ENCODE results near the gene INTS6.

Gene INTS6

DNA sequence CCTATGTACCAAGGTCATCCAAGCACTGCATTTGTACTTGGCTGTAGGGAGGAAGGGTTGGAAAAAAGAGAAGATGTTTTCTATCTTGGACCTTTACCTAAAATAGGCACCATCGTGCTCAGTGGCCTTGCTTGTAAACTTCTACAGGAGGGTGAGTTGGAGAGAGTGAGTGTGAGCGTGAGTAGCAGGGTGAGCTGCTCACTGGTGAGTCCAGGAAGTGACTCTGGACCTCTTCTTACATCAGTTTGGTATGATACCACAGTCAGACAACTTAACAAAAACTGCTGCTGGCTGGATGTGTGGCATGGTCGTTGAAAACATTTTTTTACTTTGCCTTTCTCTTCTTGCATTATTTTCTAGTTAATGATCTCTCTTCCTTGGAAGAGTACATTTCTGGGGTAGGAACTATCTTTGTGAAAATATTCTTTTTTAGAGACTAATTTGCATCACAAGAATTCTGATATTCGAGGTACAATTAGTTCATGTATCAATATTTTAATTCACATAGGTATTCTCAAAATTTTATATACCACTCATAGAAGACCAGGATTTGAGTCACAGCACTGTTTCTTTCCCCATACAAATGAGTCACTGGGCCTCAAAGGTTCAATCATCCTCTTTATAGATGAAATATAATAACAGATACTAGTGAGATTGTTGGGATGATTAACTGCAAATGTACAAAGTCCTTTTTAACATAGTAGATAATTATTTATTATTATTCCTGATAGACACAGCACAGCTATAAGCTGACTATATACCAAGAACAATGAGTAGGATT is 112.7 kb downstream of the INTS6 start:
- Mint-ChIP-seq H3K4me3 (no peak overlapping the region), H3K4me1 (ENCODE audit: low read depth in 2 of 2) (no peaks in the 10 kb centered on the region), H3K27ac (no peak overlapping the region), H3K36me3 (ENCODE audit: insufficient read depth) (no peaks in the 10 kb centered on the region), H3K9me3 (no peaks in the 10 kb centered on the region), H3K27me3 (no peaks in the 10 kb centered on the region)
- ATAC-seq (replicated peaks) (no peak), DNase-seq (no peak)

DNA sequence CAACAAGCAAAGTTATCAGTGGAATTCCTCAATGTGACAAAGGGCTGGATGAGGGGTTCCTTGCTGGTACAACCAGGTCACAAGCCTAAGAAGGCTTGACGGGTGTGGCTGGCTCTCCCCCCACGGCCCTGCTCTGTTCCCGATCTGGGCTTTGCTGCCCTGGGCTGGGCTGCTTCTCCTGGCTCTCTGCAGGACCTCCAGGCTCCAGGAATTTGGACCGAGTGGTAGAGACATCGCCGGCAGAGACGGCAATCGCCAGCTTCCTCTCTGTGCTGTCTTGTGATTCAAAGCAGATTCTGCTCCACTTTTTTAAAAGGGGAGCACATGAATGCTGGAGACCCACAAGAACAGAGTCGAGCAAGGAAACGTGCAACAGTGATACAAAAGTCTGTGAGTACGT is 113.5 kb downstream of the INTS6 start, which contains the start of gene SERPINE3:
SERPINE3 (plus strand) TSS at position 338 of the 400 bp plus-strand sequence. CDS start 1,401 bp downstream, outside the sequence.
- Mint-ChIP-seq H3K27ac (no peak within 1 kb of the TSS), H3K27me3 (no peaks in the 10 kb centered on the region)

DNA sequence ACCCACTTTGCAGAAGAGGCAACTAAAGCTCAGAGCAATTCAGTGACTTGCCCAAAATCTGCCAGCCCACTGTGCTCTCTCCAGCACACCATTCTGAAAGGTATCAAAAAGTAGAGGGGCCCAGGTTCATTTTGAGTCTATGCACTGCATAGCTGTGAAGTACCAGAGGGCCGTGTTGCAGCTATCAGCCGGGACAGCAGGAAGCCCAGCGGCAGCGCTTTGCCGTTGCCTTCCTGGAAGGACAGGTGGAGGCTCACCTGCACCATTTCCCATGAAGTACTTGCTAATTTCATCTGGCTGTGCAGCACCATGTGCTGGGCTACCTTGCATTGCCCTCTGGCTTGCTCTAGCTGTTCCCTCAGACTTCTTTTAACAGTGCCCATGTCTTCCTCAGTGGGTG is 116.1 kb downstream of the INTS6 start:
- Mint-ChIP-seq H3K9me3 (no peaks in the 10 kb centered on the region), H3K27me3 (peaks cover 0 to 1% of the 10 kb centered on the region in 2 donors), H3K4me1 (ENCODE audit: low read depth in 2 of 2) (peaks cover 4 to 6% of the 10 kb centered on the region in 2 donors), H3K4me3 (no peak overlapping the region), H3K27ac (no peak overlapping the region), H3K36me3 (ENCODE audit: insufficient read depth) (no peaks in the 10 kb centered on the region)
- DNase-seq (no peak), ATAC-seq (replicated peaks) (no peak)

More for the DNA sequence above, 113.5 kb downstream of the INTS6 start, which contains the start of gene SERPINE3:
- no peak within 1 kb of the TSS for H3K4me3 Mint-ChIP-seq
- ATAC-seq (replicated peaks) (no peak), DNase-seq (no peak)
- no peaks in the 10 kb centered on the region for H3K9me3 Mint-ChIP-seq
- H3K4me1 Mint-ChIP-seq (ENCODE audit: low read depth in 2 of 2) = no peaks in the 10 kb centered on the region
- no peaks in the 10 kb centered on the region for H3K36me3 Mint-ChIP-seq (ENCODE audit: insufficient read depth)

DNA sequence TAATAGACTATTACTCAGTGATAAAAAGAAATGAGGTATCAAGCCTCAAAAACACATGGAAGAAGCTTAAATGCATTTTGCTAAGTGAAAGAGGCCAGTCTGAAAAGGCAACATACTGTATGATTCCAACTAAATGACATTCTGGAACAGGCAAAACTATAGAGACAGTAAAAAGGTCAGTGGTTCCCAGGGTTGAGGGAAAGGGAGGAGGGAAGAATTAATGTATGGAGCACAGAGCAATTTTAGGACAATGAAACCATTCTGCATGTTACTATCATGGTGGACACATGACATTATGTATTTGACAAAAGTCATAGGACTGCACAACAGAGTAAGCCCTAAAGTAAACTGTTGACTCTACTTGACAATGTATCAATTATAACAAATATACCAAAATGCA is 119.0 kb downstream of the INTS6 start:
- Mint-ChIP-seq H3K9me3 (no peaks in the 10 kb centered on the region), H3K36me3 (ENCODE audit: insufficient read depth) (no peaks in the 10 kb centered on the region), H3K4me3 (no peak overlapping the region), H3K27me3 (peaks cover 14 to 17% of the 10 kb centered on the region in 2 donors), H3K27ac (no peak overlapping the region), H3K4me1 (ENCODE audit: low read depth in 2 of 2) (peaks cover 6 to 11% of the 10 kb centered on the region in 2 donors)
- no peak for ATAC-seq (replicated peaks)
- no peak for DNase-seq

DNA sequence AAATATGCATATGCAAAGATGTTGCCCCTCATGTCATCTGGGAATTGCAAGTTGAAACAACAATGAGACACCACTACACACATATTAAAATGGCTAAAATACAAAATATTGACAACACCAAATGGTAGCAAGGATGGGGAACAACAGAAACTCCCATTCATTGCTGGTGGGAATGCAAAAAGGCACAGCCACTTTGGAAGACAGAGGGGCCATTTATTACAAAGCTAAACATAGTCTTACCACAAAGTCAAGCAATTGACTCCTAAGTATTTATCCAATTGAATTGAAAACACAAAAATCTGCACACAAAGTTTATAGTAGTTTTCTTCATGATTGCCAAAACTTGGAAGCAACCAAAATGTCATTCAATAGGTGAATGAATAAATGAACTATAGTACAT is 119.4 kb downstream of the INTS6 start:
- H3K36me3 Mint-ChIP-seq (ENCODE audit: insufficient read depth) = no peaks in the 10 kb centered on the region
- no peak for ATAC-seq (replicated peaks)
- H3K4me3 Mint-ChIP-seq = no peak overlapping the region
- H3K27ac Mint-ChIP-seq = no peak overlapping the region
- peaks cover 6 to 11% of the 10 kb centered on the region in 2 donors for H3K4me1 Mint-ChIP-seq (ENCODE audit: low read depth in 2 of 2)
- no peak for DNase-seq
- H3K9me3 Mint-ChIP-seq = no peaks in the 10 kb centered on the region
- H3K27me3 Mint-ChIP-seq = peaks cover 14 to 18% of the 10 kb centered on the region in 2 donors

DNA sequence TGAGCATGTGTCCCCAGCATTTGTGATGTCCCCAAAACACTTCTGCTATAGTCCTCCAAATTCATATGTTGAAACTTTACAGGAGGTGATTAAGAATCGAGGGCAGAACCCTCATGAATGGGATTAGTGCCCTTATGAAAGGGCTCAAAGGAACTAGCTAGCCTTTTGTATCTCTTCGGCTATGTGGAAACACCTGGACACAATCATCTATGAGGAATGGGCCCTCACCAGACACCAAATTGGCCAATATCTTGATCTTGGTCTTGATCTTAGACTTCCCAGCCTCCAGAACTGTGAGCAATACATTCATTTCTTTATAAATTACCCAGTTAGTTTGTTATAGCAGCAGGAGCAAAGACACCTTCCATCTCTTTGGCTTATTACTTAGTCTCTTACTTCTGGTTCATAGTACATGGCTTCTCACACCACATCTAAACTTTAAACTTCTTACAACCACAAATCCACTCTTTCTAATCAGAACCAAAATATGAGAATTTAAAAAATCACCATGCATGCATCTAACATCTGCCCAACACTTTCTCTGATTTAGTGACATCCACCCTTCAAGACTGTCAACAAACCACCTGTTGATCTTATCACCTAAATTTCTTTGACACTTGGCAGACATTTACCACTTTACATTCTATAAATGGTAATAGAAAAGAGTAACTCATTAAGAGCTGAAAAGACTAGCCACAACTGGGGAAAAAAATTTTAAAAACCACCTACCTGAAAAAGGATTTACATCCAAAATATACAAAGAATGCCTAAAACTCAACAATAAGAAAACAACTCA is 120.1 kb downstream of the INTS6 start:
- no peak overlapping the region for H3K27ac Mint-ChIP-seq
- peaks cover 14 to 18% of the 10 kb centered on the region in 2 donors for H3K27me3 Mint-ChIP-seq
- H3K4me1 Mint-ChIP-seq (ENCODE audit: low read depth in 2 of 2) = peaks cover 6 to 11% of the 10 kb centered on the region in 2 donors
- DNase-seq (no peak), ATAC-seq (replicated peaks) (no peak)
- H3K4me3 Mint-ChIP-seq = no peak overlapping the region
- H3K36me3 Mint-ChIP-seq (ENCODE audit: insufficient read depth) = no peaks in the 10 kb centered on the region
- no peaks in the 10 kb centered on the region for H3K9me3 Mint-ChIP-seq

DNA sequence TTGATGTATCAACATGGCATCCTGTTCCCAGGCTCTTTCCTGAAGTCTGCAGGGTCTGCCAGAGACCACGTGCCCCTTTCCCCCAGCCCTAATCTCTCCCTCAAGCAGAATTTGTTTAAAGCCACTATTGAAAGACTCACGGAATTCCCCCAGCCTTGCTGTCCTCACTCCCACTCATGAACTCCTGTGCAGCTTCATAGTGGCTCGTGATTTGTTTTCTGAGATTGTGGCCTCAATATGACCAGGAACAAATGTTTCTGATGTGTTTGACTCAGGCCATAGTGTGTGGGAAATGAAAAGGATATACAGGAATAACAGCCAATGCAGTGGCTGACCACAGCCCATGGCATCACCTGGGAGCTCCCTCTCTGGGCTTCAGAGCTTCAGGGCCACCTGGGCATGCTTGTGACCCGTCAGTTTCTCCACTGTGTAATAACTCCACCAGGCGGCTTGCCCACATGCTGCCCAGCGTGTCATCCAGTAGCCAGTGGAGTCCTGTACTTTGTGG is 121.4 kb downstream of the INTS6 start:
- no peak for ATAC-seq (replicated peaks)
- H3K27ac Mint-ChIP-seq = no peak overlapping the region
- H3K4me3 Mint-ChIP-seq = no peak overlapping the region

DNA sequence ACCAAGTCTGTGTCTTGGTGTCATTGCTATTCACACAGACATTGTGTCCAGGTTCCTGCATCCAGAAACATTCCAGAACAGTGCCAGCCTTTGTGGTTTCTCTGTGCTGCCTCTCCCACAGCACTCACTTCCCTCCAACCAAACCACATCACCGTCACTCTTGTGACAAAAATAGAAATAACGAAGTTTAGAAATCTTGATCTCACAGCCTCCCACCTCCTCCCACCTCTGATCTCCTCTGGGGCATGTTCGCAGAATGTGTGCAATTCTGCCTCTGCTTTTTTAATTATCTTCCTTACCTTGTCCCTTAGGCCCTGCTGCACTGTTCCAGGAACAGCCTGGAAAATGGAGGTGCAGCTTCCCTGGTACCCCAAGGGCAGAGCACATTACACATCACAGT is 122.0 kb downstream of the INTS6 start:
- DNase-seq (no peak), ATAC-seq (replicated peaks) (no peak)
- H3K27ac Mint-ChIP-seq = no peak overlapping the region

More for the DNA sequence above, 121.4 kb downstream of the INTS6 start:
- DNase-seq = no peak
- H3K9me3 Mint-ChIP-seq = no peaks in the 10 kb centered on the region
- H3K27me3 Mint-ChIP-seq = peaks cover 14 to 18% of the 10 kb centered on the region in 2 donors
- peaks cover 6 to 11% of the 10 kb centered on the region in 2 donors for H3K4me1 Mint-ChIP-seq (ENCODE audit: low read depth in 2 of 2)
- no peaks in the 10 kb centered on the region for H3K36me3 Mint-ChIP-seq (ENCODE audit: insufficient read depth)

DNA sequence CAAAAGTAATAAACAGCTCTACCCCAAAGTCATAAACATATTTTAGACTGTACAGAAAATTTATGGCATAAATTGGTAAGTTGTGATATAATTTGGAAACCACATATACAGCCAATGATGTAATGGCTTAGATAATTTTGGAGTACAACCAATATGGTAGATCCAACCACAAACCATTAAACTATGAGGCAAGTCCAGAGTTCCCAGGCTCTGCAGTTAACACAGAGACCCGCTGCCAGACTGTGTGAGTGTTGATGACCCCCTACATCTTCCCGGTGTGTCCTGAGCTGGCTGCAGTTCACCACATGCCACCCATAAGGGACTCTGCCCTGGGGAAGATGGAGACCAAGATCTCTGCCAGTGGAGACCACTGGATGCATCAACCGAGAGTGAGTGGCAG is 123.2 kb downstream of the INTS6 start:
- Mint-ChIP-seq H3K4me3 (no peak overlapping the region), H3K4me1 (ENCODE audit: low read depth in 2 of 2) (peaks cover 6 to 11% of the 10 kb centered on the region in 2 donors)
- ATAC-seq (replicated peaks) = no peak

More for the DNA sequence above, 122.0 kb downstream of the INTS6 start:
- no peaks in the 10 kb centered on the region for H3K9me3 Mint-ChIP-seq
- no peaks in the 10 kb centered on the region for H3K36me3 Mint-ChIP-seq (ENCODE audit: insufficient read depth)
- H3K4me3 Mint-ChIP-seq = no peak overlapping the region
- peaks cover 14 to 18% of the 10 kb centered on the region in 2 donors for H3K27me3 Mint-ChIP-seq
- H3K4me1 Mint-ChIP-seq (ENCODE audit: low read depth in 2 of 2) = peaks cover 6 to 11% of the 10 kb centered on the region in 2 donors

DNA sequence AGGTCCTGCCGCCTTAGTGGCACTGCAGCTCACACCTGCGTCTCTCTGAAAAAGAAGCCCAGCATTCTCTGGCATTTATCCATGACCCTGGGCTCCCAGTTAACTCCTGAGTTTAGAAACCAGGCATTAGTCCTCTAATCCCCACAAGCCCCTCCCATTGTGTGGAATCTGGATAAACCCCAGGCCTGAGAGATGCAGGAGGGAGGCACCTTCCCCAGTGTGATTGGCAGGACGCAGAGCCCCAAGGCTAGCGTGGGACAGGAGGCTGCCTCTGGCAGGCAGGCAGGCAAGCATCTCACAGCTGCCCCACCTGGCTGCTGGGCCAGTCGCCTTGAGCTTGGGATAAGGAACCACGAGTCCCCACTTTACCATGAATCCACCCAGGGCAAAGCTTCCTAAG is 124.3 kb downstream of the INTS6 start:
- peaks cover 14 to 18% of the 10 kb centered on the region in 2 donors for H3K27me3 Mint-ChIP-seq
- DNase-seq = no peak
- H3K4me3 Mint-ChIP-seq = no peak overlapping the region
- no peaks in the 10 kb centered on the region for H3K9me3 Mint-ChIP-seq
- no peak overlapping the region for H3K27ac Mint-ChIP-seq
- ATAC-seq (replicated peaks) = no peak
- no peaks in the 10 kb centered on the region for H3K36me3 Mint-ChIP-seq (ENCODE audit: insufficient read depth)
- peaks cover 6 to 11% of the 10 kb centered on the region in 2 donors for H3K4me1 Mint-ChIP-seq (ENCODE audit: low read depth in 2 of 2)

More for the DNA sequence above, 123.2 kb downstream of the INTS6 start:
- Mint-ChIP-seq H3K27ac (no peak overlapping the region), H3K9me3 (no peaks in the 10 kb centered on the region), H3K36me3 (ENCODE audit: insufficient read depth) (no peaks in the 10 kb centered on the region), H3K27me3 (peaks cover 14 to 18% of the 10 kb centered on the region in 2 donors)
- no peak for DNase-seq

DNA sequence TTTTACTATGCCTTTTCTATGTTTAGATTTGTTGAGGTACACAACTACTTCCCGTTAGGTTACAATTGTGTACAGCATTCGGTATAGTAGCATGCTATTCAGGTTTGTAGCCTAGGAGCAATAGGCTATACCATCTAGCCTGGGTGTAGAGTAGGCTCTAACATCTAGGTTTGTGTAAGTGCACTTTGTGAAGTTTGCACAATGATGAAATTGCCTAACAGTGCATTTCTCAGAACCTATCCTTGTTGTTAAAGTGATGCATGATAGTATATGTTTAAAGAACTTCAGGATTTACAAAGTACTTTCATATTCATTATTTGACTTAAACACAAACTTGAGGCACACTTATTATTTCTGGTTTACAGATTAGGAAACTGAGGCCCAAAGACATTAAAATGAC is 124.9 kb downstream of the INTS6 start:
- Mint-ChIP-seq H3K9me3 (no peaks in the 10 kb centered on the region), H3K36me3 (ENCODE audit: insufficient read depth) (no peaks in the 10 kb centered on the region), H3K4me1 (ENCODE audit: low read depth in 2 of 2) (peaks cover 3 to 10% of the 10 kb centered on the region in 2 donors), H3K27me3 (peaks cover 14 to 18% of the 10 kb centered on the region in 2 donors), H3K27ac (no peak overlapping the region), H3K4me3 (no peak overlapping the region)
- no peak for DNase-seq
- no peak for ATAC-seq (replicated peaks)

DNA sequence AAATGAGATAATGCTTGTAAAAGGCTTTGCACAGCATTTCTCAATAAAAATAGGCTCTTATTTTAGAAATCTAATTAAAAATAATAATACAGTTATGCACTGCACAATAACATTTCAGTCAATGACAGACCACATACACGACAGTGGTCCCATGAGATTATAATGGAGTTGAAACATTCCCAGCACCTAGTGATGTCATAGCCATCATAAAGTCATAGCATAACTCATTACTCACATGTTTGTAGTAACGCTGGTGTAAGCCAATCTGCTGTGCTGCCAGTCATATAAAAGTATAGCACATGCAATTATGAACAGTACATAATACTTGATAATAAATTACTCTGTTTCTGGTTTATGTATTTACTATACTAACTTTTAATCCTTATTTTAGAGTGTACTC is 126.1 kb downstream of the INTS6 start:
- Mint-ChIP-seq H3K4me1 (ENCODE audit: low read depth in 2 of 2) (peaks cover 0 to 7% of the 10 kb centered on the region in 2 donors), H3K27ac (no peak overlapping the region), H3K9me3 (no peaks in the 10 kb centered on the region), H3K36me3 (ENCODE audit: insufficient read depth) (no peaks in the 10 kb centered on the region), H3K27me3 (peaks cover 13 to 18% of the 10 kb centered on the region in 2 donors), H3K4me3 (no peak overlapping the region)
- no peak for ATAC-seq (replicated peaks)
- DNase-seq = no peak

DNA sequence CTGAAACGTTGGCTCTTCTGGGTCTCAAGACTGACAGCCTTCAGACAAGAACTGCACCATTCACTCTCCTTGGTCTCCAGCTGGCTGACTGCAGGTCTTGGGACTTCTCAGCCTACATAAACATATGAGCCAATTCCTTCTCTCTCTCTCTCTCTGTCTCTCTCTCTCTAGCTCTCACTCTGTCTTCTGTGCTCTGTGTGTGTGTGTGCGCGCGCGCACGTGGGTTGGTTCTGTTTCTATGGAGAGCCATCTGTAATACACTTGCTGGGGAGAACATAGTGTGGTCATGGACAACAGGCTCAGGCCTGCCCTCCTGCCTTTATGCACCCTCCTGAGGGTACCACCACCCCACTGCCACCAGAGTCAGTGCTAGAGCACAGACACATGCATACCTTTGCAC is 127.0 kb downstream of the INTS6 start:
- Mint-ChIP-seq H3K4me3 (no peak overlapping the region), H3K9me3 (no peaks in the 10 kb centered on the region)
- ATAC-seq (replicated peaks) = no peak

More for the DNA sequence above, 127.0 kb downstream of the INTS6 start:
- Mint-ChIP-seq H3K4me1 (ENCODE audit: low read depth in 2 of 2) (peaks cover 0 to 3% of the 10 kb centered on the region in 2 donors), H3K27me3 (peaks cover 4 to 10% of the 10 kb centered on the region in 2 donors), H3K27ac (no peak overlapping the region), H3K36me3 (ENCODE audit: insufficient read depth) (no peaks in the 10 kb centered on the region)
- no peak for DNase-seq
